Esophagus (tissue), 2 donors: ENCODE measurements around the gene DRD3. TPM values are rescaled to one million over a fixed set of nuclear protein-coding genes. Genes with fewer than 3 reads are reported as not detected.

ENCODE experiments used
- H3K27ac ChIP-seq, 2 donors: one replicate each; pipeline ENCODE4 v1.5.1; 2013; ENCODE audit warnings: low read depth in 2 of 2, mild to moderate bottlenecking in 2 of 2, inconsistent platforms in 1 of 2, low read length in 1 of 2, moderate library complexity in 1 of 2
- H3K27me3 ChIP-seq, 2 donors: one replicate each; pipeline ENCODE4 v1.6.1; 2013; ENCODE audit warnings: low read length in 2 of 2, control low read depth in 1 of 2, mild to moderate bottlenecking in 1 of 2; ENCODE audit not compliant: insufficient read depth in 2 of 2, control insufficient read depth in 1 of 2
- H3K36me3 ChIP-seq, 2 donors: one replicate each; pipeline ENCODE4 v1.6.1; 2013; ENCODE audit warnings: low read length in 1 of 2; ENCODE audit not compliant: control insufficient read depth in 2 of 2, insufficient read depth in 2 of 2
- H3K4me1 ChIP-seq, 2 donors: one replicate each; pipeline ENCODE4 v1.6.1; 2013; ENCODE audit warnings: low read length in 1 of 2; ENCODE audit not compliant: control insufficient read depth in 2 of 2, insufficient read depth in 2 of 2
- H3K4me3 ChIP-seq, 2 donors: one replicate each; pipeline ENCODE4 v1.5.1; 2013; ENCODE audit warnings: low read length in 2 of 2, mild to moderate bottlenecking in 2 of 2, low read depth in 1 of 2, moderate library complexity in 1 of 2
- H3K9me3 ChIP-seq, 2 donors: one replicate each; pipeline ENCODE4 v1.6.1; 2013; ENCODE audit warnings: mild to moderate bottlenecking in 2 of 2, low read depth in 1 of 2, low read length in 1 of 2, moderate library complexity in 1 of 2; ENCODE audit not compliant: control insufficient read depth in 2 of 2, insufficient read depth in 1 of 2
- WGBS, 2 donors: extraction: QIAGEN DNeasy Blood & Tissue Kit; methylation state at CpG; one replicate each; pipeline ENCODE4 v1.1.7; 2013; 5-methylcytosine and 5-hydroxymethylcytosine counted together
- polyA plus RNA-seq, 2 donors: library from polyadenylated mRNA; stranded (reverse); fragments of 200-250 nt; gene quantifications; one replicate each; pipeline ENCODE4 v1.2.3, GENCODE V29; 2013
- donor health status: healthy with polysubstance abuse.
- donor health status: Bipolar disorder and iron deficiency.

Gene DRD3
- polyA plus RNA-seq: not detected

- Histone ChIP-seq H3K27ac (no peak within 1 kb of the TSS), H3K4me1 (no peaks in the 10 kb centered on the region), H3K36me3 (no peaks in the 10 kb centered on the region), H3K4me3 (no peak within 1 kb of the TSS), H3K9me3 (no peaks in the 10 kb centered on the region), H3K27me3 (no peaks in the 10 kb centered on the region)
- 15 to 17% methylated on average over 7 of the region's 7 CpGs for WGBS, 2 donors
Observed at GRCh38 chr3:114178770-114179368, at the start of gene DRD3. DRD3 (minus strand) TSS chr3:114179052; CDS start chr3:114171992, 7,060 bp downstream.

DNA sequence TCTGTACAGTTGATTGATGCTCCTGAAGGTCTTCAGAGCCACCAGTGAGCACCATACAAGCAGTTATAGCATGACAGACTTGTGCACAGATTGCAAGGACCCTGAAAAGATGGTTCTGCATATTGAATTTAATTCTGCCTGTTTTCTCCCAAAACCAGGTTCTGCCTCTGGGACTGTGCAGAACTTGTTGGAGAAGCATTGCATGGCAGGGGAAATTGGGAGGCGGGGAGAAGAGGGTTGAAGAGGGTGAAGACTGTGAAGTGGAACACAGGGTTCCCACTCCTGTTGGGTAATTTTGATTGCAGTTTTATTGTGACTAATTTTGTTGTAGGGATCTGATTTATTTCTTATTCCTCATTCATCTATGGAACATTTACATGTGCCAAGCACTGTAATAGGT, 48.2 kb upstream of the DRD3 start:
- peaks cover 4 to 6% of the 10 kb centered on the region in 2 donors for H3K9me3 ChIP-seq
- H3K4me1 ChIP-seq: peaks cover 0 to 3% of the 10 kb centered on the region in 2 donors
- H3K27me3 ChIP-seq: no peaks in the 10 kb centered on the region
- 94 to 96% methylated on average over 1 of the region's 1 CpG for WGBS, 2 donors
- no peaks in the 10 kb centered on the region for H3K36me3 ChIP-seq
- H3K4me3 ChIP-seq: no peak overlapping the region
- no peak overlapping the region for H3K27ac ChIP-seq

DNA sequence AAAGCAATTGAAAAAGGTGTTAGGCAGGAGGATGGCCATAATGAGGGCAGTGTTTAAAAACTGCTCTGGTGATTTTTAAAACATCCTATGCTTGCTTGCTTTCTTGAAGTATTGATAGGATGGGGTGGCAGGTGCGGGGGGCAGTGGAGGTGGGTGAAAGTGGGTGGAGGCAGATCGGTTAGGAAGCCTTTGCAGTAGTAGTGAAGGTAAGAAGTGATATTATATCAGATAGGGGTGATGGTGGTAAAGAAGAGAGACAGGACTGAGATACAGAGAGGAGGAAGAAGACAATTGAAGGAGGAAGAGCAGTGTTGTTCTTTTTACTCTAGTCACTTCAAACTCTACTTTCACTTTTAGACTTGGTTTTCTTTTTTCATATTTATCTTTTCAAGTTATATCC, 47.5 kb upstream of the DRD3 start:
- H3K36me3 ChIP-seq: no peaks in the 10 kb centered on the region
- no peaks in the 10 kb centered on the region for H3K4me1 ChIP-seq
- WGBS, 2 donors: 73 to 82% methylated on average over 2 of the region's 2 CpGs
- H3K9me3 ChIP-seq: peaks cover 4 to 6% of the 10 kb centered on the region in 2 donors
- no peak overlapping the region for H3K27ac ChIP-seq
- H3K27me3 ChIP-seq: no peaks in the 10 kb centered on the region
- H3K4me3 ChIP-seq: no peak overlapping the region

DNA sequence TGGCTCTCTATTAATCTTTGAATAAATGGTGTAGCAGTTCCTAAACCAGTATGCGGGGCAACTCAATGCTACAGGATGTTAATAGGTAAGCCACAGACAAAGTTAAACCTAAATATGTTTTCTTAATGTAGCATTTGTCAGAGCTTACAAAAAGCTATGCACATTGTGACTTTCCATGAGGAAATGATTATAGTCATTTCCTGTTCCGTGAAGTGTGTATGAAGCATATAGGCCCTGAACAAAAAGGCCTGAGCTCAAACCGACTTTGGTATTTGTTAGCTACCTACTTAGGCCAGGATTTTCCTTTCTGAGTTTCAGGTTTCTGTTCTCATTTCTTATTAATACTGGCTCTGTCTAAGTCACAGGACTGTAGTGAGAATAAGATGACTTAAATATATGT, 44.3 kb upstream of the DRD3 start:
- Histone ChIP-seq H3K9me3 (peaks cover 4 to 6% of the 10 kb centered on the region in 2 donors), H3K36me3 (no peaks in the 10 kb centered on the region), H3K4me3 (no peak overlapping the region), H3K4me1 (no peaks in the 10 kb centered on the region), H3K27me3 (no peaks in the 10 kb centered on the region), H3K27ac (no peak overlapping the region)
- 66 to 68% methylated on average over 3 of the region's 3 CpGs for WGBS, 2 donors

GRCh38 chr3:114221881-114222264, 43.0 kb upstream of the DRD3 start:
- H3K9me3 ChIP-seq: peaks cover 4 to 6% of the 10 kb centered on the region in 2 donors
- no peaks in the 10 kb centered on the region for H3K36me3 ChIP-seq
- no peak overlapping the region for H3K4me3 ChIP-seq
- peak overlapping the region; percentile 7 to 43 for H3K27ac ChIP-seq
- no peaks in the 10 kb centered on the region for H3K4me1 ChIP-seq
- 81 to 96% methylated on average over 1 of the region's 1 CpG for WGBS, 2 donors
- H3K27me3 ChIP-seq: no peaks in the 10 kb centered on the region

GRCh38 chr3:114221165-114221880, 42.5 kb upstream of the DRD3 start:
- H3K27ac ChIP-seq: peak overlapping the region; percentile 15 to 43

GRCh38 chr3:114219741-114220140, 40.9 kb upstream of the DRD3 start:
- Histone ChIP-seq H3K4me1 (no peaks in the 10 kb centered on the region), H3K36me3 (no peaks in the 10 kb centered on the region), H3K9me3 (peaks cover 0 to 3% of the 10 kb centered on the region in 2 donors), H3K4me3 (no peak overlapping the region), H3K27me3 (no peaks in the 10 kb centered on the region), H3K27ac (no peak overlapping the region)
- WGBS, 2 donors: 55 to 60% methylated on average over 2 of the region's 2 CpGs

More at GRCh38 chr3:114221165-114221880, 42.5 kb upstream of the DRD3 start:
- no peaks in the 10 kb centered on the region for H3K36me3 ChIP-seq
- no peaks in the 10 kb centered on the region for H3K4me1 ChIP-seq
- 73 to 75% methylated on average over 9 of the region's 9 CpGs for WGBS, 2 donors
- no peak overlapping the region for H3K4me3 ChIP-seq
- H3K9me3 ChIP-seq: peaks cover 4 to 6% of the 10 kb centered on the region in 2 donors
- no peaks in the 10 kb centered on the region for H3K27me3 ChIP-seq

- WGBS, 2 donors: 83% methylated on average over 12 of the region's 12 CpGs
Observed at GRCh38 chr3:114218578-114219185, 39.8 kb upstream of the DRD3 start.

GRCh38 chr3:114218006-114218405, 39.2 kb upstream of the DRD3 start:
- H3K4me3 ChIP-seq: no peak overlapping the region
- 82 to 83% methylated on average over 3 of the region's 3 CpGs for WGBS, 2 donors
- no peaks in the 10 kb centered on the region for H3K27me3 ChIP-seq
- H3K27ac ChIP-seq: no peak overlapping the region
- no peaks in the 10 kb centered on the region for H3K36me3 ChIP-seq
- no peaks in the 10 kb centered on the region for H3K9me3 ChIP-seq
- no peaks in the 10 kb centered on the region for H3K4me1 ChIP-seq

More at GRCh38 chr3:114218578-114219185, 39.8 kb upstream of the DRD3 start:
- no peak overlapping the region for H3K4me3 ChIP-seq
- no peaks in the 10 kb centered on the region for H3K9me3 ChIP-seq
- no peak overlapping the region for H3K27ac ChIP-seq
- H3K27me3 ChIP-seq: no peaks in the 10 kb centered on the region
- no peaks in the 10 kb centered on the region for H3K4me1 ChIP-seq
- H3K36me3 ChIP-seq: no peaks in the 10 kb centered on the region
